Fibroblast of the aortic adventitia (primary cell): ENCODE data around the gene GGCT. TPM values are rescaled to one million over a fixed set of nuclear protein-coding genes. Genes with fewer than 3 reads are reported as not detected.

ENCODE experiments used
- DNase-seq: peaks from one replicate; pipeline ENCODE4 v3.0.0-alpha.2; 2010; ENCODE audit warnings: low read depth
- H3K4me3 ChIP-seq: 2 replicates; pipeline ENCODE4 v1.5.1; 2011; ENCODE audit warnings: low read depth, mild to moderate bottlenecking, control low read depth, low read length, moderate library complexity
- CTCF ChIP-seq: IDR thresholded peaks from 2 replicates; pipeline ENCODE4 v1.5.1; 2011; ENCODE audit warnings: mild to moderate bottlenecking, low read length, control low read depth, inconsistent platforms; ENCODE audit not compliant: insufficient read depth
- total RNA-seq: library from RNA; depleted of rRNA; stranded (reverse); fragments of >200 nt; gene quantifications from 2 replicates; pipeline ENCODE4 v1.2.3, GENCODE V29; 2012; ENCODE audit warnings: low replicate concordance

GGCT gene
- total RNA-seq, 1 donor = 27.3 TPM

GRCh38 chr7:30473903-30474302, 30.7 kb downstream of the GGCT start:
- H3K4me3 ChIP-seq = no peak overlapping the region
- DNase-seq = no peak
- TF ChIP-seq CTCF = no peak

GRCh38 chr7:30472784-30473775, 31.5 kb downstream of the GGCT start:
- H3K4me3 ChIP-seq = no peak overlapping the region
- peak; percentile 98 for DNase-seq
- no peak for TF ChIP-seq CTCF

GRCh38 chr7:30472081-30472783, 32.4 kb downstream of the GGCT start:
- H3K4me3 ChIP-seq = no peak overlapping the region
- DNase-seq = no peak
- TF ChIP-seq CTCF = no peak

- DNase-seq = no peak
- no peak for TF ChIP-seq CTCF
- no peak overlapping the region for H3K4me3 ChIP-seq
Measured at GRCh38 chr7:30471205-30471604, 33.4 kb downstream of the GGCT start.

- H3K4me3 ChIP-seq = no peak overlapping the region
- peak; percentile 90 for DNase-seq
- TF ChIP-seq CTCF = no peak
Measured at GRCh38 chr7:30470771-30471170, 33.9 kb downstream of the GGCT start.

- no peak for TF ChIP-seq CTCF
- peak; percentile 72 for DNase-seq
- peak overlapping the region; percentile 28 for H3K4me3 ChIP-seq
Measured at GRCh38 chr7:30470163-30470770, 34.4 kb downstream of the GGCT start.
